ENCODE measurements around the gene NGEF.

Gene NGEF

GRCh38 chr2:232896111-232896510, 116.9 kb downstream of the NGEF start:
- no peak for DNase-seq

DNA sequence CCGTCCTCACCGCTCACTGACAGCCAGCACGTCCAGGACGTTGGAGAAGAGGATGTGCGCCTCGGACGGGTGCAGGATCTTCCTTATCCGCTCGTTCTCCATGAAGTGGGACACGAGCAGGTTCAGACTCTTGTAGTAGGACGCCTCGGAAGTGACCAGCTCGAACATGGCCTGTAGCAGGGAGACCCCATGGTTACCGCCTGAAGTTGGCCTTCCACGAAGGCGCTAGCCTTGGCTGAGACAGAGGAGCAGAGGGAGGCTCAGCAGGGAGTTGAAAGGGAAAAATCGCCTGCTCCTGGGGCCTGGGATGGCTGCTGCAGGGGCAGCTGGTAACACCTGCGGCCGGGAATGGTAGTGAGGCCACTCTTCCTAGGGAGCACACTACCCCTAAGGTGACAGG, 118.3 kb downstream of the NGEF start:
- no peak for DNase-seq

- no peak for DNase-seq
These were observed 118.8 kb downstream of the NGEF start for GRCh38 chr2:232894251-232894650.

DNA sequence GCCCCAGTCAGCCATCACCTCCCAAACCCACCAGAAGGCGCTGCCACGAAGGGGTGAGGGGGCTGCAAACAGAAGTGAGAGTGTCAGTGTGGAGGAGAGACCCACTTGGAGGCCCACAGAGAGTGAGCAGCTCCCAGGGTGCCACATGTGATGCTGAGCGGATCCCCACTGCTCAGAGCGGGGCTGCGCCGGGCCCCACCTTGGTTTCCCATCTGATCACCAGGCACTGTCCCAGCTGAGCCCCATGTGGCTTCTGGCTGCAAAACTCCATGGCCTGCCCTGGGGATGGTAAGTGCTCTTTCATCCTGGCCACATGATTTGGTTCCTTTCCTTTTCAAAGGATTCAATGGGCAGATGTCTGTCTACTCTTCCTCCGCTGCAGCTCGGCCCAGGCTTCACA, 119.2 kb downstream of the NGEF start:
- DNase-seq, result no peak

GRCh38 chr2:232892843-232893242, 120.2 kb downstream of the NGEF start:
- no peak for DNase-seq

DNA sequence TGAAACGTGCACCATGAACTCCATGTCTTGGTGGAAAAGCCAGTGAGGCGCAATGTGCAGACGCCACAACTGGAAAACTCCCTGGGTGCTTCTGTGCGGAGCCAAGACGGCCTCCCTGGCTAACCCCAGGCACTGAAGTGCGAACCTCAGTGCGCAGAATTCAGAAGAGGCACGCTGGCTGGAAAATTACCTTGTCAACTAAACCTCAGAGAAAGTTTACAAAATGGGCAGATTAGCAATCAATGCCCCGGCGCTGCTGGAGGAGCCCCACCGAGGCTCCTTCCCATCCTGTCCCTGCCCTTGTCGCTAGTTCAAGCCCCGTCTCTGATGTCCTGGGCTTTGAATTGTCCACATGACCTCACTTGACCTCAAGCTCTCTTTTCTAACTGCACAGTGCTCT, 120.8 kb downstream of the NGEF start:
- no peak for DNase-seq

DNA sequence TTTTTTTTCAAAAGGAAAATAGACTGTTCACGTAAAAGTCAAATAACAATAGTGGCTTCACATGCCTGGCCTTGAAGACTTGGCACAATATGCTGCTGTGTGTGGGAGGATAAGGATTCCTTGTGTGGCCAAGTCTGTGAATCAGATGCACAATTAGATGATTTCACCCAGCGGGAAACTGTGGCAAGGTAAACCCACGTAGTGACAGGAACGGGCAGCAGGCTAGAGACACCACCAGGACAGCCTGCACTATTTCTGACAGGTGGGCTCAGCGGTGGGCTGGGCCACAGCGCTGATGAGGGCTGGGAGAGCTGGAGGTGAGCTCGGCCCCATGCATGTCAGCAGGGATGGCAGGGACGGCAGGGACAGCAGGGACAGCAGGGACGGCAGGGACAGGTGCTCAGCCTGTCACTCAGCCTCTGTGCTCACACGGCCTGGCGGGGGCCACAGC, 121.4 kb downstream of the NGEF start:
- DNase-seq, result no peak

- DNase-seq, result no peak
These were observed 122.0 kb downstream of the NGEF start for GRCh38 chr2:232890896-232891601.

GRCh38 chr2:232890536-232890895, 122.5 kb downstream of the NGEF start:
- DNase-seq, result no peak

DNA sequence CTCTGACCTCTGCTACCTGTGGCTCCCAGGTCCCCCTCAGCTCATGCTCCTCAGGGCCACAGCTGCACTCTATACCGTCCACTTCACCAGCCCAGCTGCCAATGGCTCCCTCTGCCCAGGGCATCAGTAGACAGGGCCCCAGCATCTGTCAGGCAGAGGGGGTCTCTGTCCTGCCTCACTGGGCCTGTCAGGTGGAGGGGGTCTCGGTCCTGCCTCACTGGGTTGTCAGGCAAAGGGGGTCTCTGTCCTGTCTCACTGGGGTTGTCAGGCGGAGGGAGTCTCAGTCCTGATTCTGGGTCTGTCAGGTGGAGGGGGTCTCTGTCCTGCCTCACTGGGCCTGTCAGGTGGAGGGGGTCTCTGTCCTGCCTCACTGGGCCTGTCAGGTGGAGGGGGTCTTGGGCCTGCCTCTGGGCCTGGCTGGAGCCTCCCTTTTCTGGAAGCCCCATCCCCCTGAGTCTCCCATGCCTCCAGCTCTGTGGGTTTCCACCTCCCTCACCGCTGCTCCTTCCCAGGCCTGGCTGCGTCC, 123.1 kb downstream of the NGEF start:
- no peak for DNase-seq

GRCh38 chr2:232888839-232889529, 124.1 kb downstream of the NGEF start:
- no peak for DNase-seq

DNA sequence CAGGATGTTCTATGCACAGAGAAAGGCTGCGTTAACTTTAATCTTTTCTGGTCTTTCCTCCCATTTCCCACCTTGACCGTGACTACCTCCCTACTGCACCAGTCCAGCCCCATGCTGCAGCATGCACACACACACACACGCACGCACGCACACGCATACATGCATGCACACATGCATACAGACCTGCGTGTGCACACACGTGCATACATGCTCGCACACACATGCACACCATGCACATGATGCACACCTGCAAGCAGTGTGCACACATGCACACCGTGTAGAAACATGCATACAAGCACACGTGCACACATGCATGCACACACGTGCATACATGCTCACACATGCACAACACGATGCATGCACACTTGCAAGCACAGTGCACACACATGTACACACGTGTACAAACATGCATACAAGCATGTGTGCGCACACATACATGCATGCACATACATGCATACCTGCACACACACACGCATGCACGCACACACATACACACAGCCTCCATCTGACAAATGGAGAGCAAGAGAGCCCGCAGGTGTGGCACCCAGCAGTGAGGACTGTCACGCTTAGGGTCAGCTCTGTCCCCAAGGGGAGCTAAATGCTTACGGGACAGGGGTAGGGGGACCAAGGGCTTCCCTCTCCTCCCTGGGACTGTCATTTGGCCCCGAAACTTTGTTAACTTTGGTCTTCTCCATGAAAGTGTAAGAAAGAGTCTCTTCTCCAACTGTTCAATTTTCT, 124.8 kb downstream of the NGEF start:
- DNase-seq, result no peak

DNA sequence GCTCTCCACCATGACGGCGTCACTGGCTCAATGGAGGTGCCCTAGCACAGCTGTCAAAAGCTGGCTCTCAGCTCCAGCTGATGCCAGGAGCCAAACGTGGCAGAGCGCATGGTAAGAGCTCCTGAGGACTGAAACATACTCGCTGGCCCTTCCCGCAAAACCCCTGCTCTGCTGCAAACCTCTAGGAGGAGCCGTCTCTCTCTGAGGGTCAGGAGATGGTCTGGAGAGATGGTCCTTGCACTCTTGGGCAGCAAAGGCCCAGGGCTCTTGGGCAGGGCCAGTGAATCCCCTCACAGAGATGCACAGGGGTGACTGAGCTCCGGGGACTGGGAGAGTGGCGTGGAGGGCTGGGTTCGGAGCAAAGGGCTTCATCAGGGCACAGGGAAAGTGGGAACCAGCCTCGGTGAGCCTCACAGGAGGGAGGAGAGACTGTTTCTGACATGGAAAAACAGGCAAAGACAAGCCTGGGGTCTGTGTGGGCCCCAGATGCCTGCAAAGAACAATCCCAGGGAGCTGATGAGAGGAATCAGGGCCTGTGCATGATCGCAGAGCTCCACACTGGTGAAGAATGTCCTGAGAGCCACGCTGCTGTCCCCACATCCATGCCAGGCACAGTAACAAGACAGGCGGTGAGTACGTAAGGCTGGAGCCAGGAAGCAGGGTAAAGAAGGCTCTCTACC, 125.7 kb downstream of the NGEF start:
- no peak for DNase-seq

DNA sequence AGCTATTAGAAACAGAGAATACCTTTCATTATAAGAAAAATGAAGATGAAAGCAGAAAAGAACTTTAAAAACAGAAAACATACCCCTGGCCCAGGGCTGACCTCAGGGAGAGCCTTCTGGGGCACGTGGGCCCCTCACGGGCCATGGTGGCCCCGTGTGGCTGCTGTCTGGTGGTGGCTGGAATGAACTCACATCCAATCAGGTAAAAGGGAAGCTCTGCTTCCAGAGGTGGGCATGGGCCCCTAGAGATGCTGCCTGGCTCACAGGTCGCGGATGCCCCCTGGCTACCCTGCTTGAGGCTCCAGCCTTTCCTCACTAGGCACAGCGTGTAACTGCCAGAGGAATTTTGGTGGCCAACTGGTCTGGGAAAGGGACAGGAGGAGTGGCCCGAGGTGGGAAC, 126.4 kb downstream of the NGEF start:
- no peak for DNase-seq

DNA sequence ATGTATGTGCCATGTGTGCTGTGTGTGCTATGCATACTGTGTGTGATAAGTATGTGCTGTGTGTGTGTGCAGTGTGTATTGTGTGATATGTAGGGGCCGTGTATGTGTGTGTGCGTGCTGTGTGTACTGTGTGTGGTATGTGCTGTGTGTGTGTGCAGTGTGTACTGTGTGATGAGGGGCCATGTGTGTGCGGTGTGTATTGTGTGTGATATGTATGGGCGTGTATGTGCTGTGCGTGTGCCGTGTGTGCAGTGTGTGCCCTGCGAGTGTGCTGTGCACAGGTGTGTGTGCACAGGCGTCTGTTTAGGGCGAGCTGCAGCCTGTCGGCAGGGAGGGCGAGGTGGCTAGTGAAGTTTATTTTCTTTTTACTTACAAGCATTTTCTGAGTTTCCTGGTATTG, 126.9 kb downstream of the NGEF start:
- no peak for DNase-seq

GRCh38 chr2:232885264-232885961, 127.6 kb downstream of the NGEF start:
- DNase-seq, result no peak

DNA sequence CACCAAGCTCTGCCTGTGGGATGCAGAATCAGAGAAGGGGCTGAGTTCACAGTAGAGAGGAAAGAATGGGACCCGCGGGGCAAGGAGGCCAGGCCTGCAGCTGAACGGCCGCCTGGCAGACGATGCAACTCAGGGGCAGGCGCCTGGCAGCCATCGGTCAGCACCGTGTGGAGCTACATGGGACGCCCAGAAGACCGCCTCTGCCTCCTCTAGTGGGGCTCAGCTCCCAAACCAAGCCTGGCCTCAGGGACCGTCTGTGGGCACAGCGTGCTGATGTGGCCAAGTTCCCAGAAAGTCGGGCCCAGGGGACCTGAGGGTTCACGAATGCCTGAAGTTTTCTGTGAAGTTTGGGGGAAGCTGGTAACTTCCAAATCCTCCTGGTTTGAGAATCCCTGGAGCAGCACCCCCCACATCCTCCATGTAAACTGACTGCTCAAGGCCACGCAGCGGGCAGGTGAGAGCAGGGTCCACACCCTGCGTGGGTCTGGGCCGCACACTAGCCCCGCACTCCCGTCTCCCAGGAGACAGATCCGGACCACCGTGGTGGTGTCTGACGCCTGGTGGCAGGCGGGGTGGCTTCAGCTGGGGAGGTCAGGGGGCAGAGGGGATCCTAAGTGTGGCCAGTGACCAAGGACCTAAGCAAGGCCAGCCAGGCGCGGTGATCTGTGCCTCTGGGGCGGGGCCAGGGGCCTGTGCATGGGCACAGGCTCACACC, 128.3 kb downstream of the NGEF start:
- no peak for DNase-seq

- no peak for DNase-seq
These were observed 129.0 kb downstream of the NGEF start for GRCh38 chr2:232884001-232884421.

GRCh38 chr2:232883116-232883721, 129.8 kb downstream of the NGEF start:
- DNase-seq, result no peak

GRCh38 chr2:232882505-232883115, 130.4 kb downstream of the NGEF start:
- DNase-seq, result no peak

DNA sequence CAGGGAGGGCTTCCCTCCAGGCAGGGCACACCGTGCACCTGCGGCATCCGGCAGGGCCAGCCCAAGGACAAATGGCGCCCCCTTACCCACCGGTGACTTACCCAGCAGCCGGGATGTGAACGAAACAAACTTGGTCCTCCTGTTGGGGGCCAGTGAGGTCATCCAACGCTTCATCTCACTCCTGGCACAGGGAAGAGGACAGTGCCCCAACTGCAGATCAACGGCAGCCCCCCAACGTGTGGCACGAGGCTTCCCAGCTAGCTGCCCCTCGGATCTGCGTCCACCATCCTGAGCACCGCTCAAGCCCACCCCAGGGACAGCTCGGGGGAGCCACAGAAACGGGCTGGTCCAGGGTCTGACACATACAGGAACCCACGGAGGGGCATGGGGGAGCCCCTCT, 131.0 kb downstream of the NGEF start:
- DNase-seq, result no peak
